ENCODE measurements around the gene PRSS22. TPM values are rescaled to one million over a fixed set of nuclear protein-coding genes. Genes with fewer than 3 reads are reported as not detected.

Gene PRSS22
- 1.9 and 3.8 TPM in 2 replicates for polyA plus RNA-seq

DNA sequence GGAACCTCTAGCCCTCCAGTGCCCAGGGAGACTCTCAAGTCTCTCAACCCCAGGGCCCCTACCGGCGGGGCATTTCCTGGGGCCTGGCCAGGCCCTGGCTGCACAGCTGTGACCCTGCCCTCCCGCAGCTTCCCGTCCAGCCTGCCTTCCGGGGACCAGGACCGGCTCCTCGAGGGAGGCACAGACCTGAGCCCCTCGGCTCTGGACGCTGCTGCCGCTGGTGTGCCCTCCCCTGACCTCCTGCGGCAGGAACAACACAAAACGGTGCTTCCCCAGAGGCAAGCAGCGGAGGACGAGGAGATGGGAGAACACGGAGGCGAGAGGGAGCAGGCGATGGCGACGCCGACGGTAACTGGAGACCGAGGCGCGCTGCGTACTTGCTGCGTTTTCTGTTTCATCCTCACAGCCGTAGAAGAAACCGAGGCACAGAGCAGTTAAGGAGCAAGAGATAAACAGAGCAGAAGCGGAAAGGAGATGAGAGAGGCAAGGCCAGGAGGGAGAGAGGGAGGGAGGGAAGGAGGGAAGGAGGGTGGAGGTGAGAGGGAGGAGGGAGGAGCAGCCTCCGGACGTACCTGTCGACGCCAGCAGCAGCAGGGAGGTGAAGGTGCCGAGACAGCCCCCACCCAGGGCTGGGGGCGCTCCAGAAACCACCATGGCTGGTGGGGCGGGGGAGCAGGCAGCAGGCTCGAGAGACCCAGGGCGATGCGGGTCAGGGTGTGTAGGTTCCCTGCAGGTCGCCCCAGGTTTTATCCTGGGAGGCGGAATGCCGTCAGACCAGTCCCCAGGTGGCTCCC is at the start of gene PRSS22:
PRSS22 (minus strand) TSS at position 720 of the 794 bp plus-strand sequence; CDS start at position 654, 66 bp downstream.

DNA sequence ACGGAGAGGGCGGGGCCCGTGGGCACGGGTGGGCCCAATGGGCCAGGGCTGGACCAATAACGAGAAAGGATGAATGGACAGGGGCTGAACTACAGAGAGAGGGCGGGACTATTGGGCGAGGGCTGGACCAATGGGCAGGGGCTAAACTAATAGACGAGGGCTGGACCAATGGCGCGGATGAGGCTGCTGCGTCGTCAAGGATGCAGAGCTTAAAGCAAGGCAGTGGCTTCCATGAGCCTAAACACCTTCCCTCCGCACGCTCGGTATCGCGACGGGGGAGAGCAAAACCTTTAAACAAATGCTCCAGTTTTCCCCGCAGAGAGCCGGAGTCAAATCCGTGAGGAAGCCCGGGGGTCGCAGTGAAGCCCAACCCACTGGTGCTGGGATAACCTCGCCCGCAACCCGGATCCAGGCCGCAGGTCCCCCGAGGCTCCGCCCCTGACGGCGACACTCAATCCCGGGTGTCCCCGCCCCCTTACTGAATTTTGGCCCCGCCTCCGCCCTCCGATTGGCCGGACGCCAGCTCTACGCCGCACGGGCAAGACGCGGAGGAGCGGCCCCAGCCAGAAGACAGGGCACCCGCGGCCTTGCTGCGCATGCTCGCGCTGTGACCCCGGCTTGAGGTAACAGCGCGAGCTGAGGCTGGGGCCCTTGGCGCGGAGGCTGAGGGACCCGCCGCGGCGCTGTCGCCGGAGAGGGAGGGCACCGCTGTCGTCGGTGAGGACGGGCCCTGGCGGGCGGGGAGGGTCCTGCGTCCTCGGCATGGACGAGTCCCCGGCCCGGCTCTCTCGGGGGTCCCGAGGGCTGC is 24.9 kb upstream of the PRSS22 start, which contains the start of gene FLYWCH2:
FLYWCH2 (plus strand) TSS at position 566 of the 808 bp plus-strand sequence. CDS start 13,235 bp downstream, outside the sequence.

DNA sequence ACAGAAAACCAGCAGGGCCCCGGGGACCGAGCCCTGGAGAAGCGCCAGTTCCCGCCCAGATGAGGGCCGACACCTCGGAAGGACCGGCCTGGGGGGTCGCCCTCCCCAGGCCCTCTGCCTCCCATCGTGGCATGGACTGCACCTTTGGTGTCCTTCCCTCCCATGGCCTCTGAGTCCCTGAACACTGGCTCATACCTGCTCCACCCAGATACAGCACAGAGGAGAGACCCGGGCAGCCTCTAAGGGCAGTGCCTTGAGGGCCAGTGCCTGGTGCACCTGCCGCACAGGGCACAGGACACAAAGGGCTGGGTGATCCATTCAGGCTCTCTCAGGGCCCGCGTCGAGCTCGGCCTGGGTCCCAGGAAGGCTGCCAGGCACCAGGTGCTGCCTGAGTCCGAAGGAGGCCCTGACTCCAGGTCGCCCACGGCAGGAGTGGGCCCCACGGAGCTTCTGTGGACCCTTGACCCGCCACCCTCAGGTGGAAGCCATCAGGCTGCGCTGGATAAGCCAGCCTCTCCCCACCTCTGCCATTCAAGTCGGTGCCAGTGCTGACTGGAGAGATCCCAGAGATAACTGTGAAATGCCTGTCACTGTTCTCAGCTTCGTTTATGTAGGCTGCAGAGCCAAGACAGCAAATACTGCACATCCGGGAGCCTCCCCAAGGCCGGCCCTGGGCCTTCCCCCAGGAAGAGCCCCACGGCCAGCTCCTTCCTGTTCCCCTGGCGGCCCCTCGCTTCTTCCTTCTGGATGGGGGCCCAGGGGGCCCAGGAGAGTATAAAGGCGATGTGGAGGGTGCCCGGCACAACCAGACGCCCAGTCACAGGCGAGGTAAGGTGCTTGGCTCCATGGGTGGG is 28.2 kb downstream of the PRSS22 start, which contains the start of gene ZG16B:
ZG16B (plus strand) TSS at position 803 of the 854 bp plus-strand sequence. CDS start 139 bp downstream, outside the sequence.

DNA sequence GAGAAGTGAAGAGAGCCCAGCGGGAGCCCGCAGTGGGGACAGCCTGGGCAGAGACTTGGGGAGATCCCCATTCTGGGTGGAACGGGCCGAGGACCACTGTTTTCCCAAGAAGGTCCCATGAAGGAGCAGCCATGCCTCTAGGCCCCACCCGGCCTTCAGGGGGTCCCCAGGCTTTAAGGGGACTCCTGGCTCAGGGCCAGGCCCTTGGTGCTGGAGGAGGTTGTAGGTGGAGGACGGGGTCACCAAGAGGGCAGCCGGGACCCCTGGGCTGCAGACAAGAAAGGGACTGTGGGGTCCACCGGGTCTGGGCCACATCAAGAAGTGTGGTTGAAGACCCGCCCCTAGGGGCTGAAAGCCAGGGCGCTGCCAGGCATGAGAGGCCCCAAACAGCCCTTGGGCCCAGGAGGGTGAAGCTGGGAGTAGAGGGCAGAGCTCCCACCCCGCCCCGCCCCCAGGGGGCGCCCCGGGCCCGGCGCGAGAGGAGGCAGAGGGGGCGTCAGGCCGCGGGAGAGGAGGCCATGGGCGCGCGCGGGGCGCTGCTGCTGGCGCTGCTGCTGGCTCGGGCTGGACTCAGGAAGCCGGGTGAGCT is 41.1 kb downstream of the PRSS22 start, which contains the start of gene PRSS21:
PRSS21 (plus strand) TSS at position 487 of the 589 bp plus-strand sequence; CDS start at position 519, 32 bp downstream.

Other genes with a start within 250 kb of the PRSS22 start
- 2.2 and 3.6 TPM in 2 replicates for gene KCTD5, start 175.6 kb downstream of the PRSS22 start, polyA plus RNA-seq
- 0.10 TPM in 1 of 2 replicates, not detected in the other for gene PRSS27, start 137.9 kb downstream of the PRSS22 start, polyA plus RNA-seq
- gene SRRM2, start 105.5 kb downstream of the PRSS22 start, polyA plus RNA-seq = 36.8 and 60.4 TPM in 2 replicates
- 1,180 and 1,450 TPM in 2 replicates for gene ELOB, start 80.9 kb downstream of the PRSS22 start, polyA plus RNA-seq
- gene PRSS33, start 70.6 kb downstream of the PRSS22 start, polyA plus RNA-seq = not detected in 2 replicates
- gene PRSS41, start 59.7 kb downstream of the PRSS22 start, polyA plus RNA-seq = not detected in 2 replicates
- gene PRSS21, start 40.9 kb downstream of the PRSS22 start, polyA plus RNA-seq = not detected in 2 replicates
- gene ZG16B, start 27.9 kb downstream of the PRSS22 start, polyA plus RNA-seq = not detected in 2 replicates
- gene FLYWCH2, start 25.0 kb upstream of the PRSS22 start, polyA plus RNA-seq = 3.5 and 8.7 TPM in 2 replicates
- gene FLYWCH1, start 53.8 kb upstream of the PRSS22 start, polyA plus RNA-seq = 3.2 and 4.7 TPM in 2 replicates
- not detected in 2 replicates for gene KREMEN2, start 106.1 kb upstream of the PRSS22 start, polyA plus RNA-seq
- 0.26 TPM in 1 of 2 replicates, not detected in the other for gene PAQR4, start 111.2 kb upstream of the PRSS22 start, polyA plus RNA-seq
- gene PKMYT1, start 122.3 kb upstream of the PRSS22 start, polyA plus RNA-seq = 3.1 and 3.4 TPM in 2 replicates
- gene CLDN9, start 154.8 kb upstream of the PRSS22 start, polyA plus RNA-seq = 0.23 TPM in 1 of 2 replicates, not detected in the other
- gene CLDN6, start 160.0 kb upstream of the PRSS22 start, polyA plus RNA-seq = not detected in 2 replicates
- gene TNFRSF12A, start 162.2 kb upstream of the PRSS22 start, polyA plus RNA-seq = 1.9 TPM in 1 of 2 replicates, not detected in the other
- gene HCFC1R1, start 165.8 kb upstream of the PRSS22 start, polyA plus RNA-seq = 67.2 and 82.7 TPM in 2 replicates
- gene THOC6, start 165.9 kb upstream of the PRSS22 start, polyA plus RNA-seq = 0.93 and 1.8 TPM in 2 replicates
- not detected in 2 replicates for gene BICDL2, start 178.8 kb upstream of the PRSS22 start, polyA plus RNA-seq
- 0.20 TPM in 1 of 2 replicates, not detected in the other for gene MMP25, start 188.4 kb upstream of the PRSS22 start, polyA plus RNA-seq
- not detected in 2 replicates for gene IL32, start 207.5 kb upstream of the PRSS22 start, polyA plus RNA-seq
- not detected in 2 replicates for gene ZSCAN10, start 241.1 kb upstream of the PRSS22 start, polyA plus RNA-seq